GM12801 (cell line): ENCODE measurements around the gene MTO1.

Experiments
- TF ChIP-seq, protein P1 (sequence below): IDR thresholded peaks from one replicate; pipeline ENCODE4 v1.5.1; 2011; ENCODE audit warnings: control low read depth; ENCODE audit not compliant: insufficient read length; ENCODE audit errors: extremely low read depth

The MTO1 gene, protein sequence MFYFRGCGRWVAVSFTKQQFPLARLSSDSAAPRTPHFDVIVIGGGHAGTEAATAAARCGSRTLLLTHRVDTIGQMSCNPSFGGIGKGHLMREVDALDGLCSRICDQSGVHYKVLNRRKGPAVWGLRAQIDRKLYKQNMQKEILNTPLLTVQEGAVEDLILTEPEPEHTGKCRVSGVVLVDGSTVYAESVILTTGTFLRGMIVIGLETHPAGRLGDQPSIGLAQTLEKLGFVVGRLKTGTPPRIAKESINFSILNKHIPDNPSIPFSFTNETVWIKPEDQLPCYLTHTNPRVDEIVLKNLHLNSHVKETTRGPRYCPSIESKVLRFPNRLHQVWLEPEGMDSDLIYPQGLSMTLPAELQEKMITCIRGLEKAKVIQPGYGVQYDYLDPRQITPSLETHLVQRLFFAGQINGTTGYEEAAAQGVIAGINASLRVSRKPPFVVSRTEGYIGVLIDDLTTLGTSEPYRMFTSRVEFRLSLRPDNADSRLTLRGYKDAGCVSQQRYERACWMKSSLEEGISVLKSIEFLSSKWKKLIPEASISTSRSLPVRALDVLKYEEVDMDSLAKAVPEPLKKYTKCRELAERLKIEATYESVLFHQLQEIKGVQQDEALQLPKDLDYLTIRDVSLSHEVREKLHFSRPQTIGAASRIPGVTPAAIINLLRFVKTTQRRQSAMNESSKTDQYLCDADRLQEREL

GRCh38 chr6:73461537-73462350 lies at the start of gene MTO1:
Gene MTO1 (plus strand): TSS chr6:73461737. CDS start chr6:73461855, 118 bp downstream.
- TF ChIP-seq, protein P1, sequence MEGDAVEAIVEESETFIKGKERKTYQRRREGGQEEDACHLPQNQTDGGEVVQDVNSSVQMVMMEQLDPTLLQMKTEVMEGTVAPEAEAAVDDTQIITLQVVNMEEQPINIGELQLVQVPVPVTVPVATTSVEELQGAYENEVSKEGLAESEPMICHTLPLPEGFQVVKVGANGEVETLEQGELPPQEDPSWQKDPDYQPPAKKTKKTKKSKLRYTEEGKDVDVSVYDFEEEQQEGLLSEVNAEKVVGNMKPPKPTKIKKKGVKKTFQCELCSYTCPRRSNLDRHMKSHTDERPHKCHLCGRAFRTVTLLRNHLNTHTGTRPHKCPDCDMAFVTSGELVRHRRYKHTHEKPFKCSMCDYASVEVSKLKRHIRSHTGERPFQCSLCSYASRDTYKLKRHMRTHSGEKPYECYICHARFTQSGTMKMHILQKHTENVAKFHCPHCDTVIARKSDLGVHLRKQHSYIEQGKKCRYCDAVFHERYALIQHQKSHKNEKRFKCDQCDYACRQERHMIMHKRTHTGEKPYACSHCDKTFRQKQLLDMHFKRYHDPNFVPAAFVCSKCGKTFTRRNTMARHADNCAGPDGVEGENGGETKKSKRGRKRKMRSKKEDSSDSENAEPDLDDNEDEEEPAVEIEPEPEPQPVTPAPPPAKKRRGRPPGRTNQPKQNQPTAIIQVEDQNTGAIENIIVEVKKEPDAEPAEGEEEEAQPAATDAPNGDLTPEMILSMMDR = no peak

GRCh38 chr6:73413102-73413501 lies 48.4 kb upstream of the MTO1 start:
- TF ChIP-seq, protein P1 = no peak

DNA sequence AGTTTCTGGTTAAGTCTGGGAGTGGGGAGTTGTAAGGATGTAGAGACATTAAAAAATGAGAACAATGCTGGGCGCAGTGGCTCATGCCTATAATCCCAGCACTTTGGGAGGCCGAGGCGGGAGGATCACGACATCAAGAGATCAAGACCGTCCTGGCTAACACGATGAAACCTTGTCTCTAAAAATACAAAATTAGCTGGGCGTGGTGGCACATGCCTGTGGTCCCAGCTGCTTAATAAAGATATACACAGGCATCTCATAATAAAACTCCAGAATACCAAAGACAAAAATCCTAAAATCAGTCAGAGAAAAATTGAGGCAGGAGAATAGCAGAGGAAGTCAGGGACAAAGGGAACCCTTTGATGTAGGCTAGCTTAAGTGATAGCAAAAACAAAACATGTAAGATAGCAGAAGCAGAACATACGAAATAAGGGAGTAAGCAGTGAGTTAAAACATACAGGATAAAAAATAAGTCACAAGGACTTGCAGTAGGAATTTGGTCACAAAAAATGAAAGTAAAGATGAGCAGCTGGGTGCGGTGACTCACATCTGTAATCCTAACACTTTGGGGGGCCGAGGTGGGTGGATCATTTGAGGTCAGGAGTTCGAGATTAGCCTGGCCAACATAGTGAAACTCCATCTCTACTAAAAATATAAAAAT lies 43.3 kb upstream of the MTO1 start:
- TF ChIP-seq, protein P1 = no peak

DNA sequence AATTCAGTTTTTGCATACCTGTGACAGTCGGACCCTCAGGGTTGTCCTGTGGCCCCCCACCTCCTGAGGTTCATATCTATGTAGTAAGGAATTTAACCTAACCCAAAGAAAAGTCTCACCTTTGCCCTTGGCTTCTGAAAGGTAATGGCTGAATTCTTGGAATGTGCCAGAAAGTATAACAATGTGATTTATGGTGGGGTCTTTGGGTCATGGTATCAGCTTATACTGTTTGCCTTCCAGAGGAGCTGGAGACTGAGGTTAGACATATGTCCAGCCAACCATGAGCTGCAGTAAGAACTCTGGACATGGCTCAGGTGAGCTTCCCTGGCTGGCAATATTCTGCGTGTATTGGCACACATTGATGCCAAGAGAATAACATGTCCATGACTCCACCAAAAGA lies 40.0 kb upstream of the MTO1 start:
- TF ChIP-seq, protein P1 = no peak

GRCh38 chr6:73435236-73435635 lies 26.3 kb upstream of the MTO1 start:
- TF ChIP-seq, protein P1 = no peak

GRCh38 chr6:73443555-73443954 lies 18.0 kb upstream of the MTO1 start:
- TF ChIP-seq, protein P1 = no peak
